Measurements from ENCODE around the gene TTC32. TPM values are rescaled to one million over a fixed set of nuclear protein-coding genes. Genes with fewer than 3 reads are reported as not detected.

Gene TTC32
- total and polyA plus RNA-seq, 9 donors = 13.3 to 21.3 (median 16.0) TPM

- Histone ChIP-seq H3K27ac (ENCODE audit: low read length) (peak overlapping the region; percentile 29), H3K27me3 (ENCODE audit: control insufficient read depth, insufficient read depth, low read length) (no peaks in the 10 kb centered on the region), H3K4me1 (ENCODE audit: control insufficient read depth, insufficient read depth, low read length) (peaks cover 16% of the 10 kb centered on the region), H3K9me3 (replicated peaks; ENCODE audit: control insufficient read depth, low read depth, low read length) (no peaks in the 10 kb centered on the region), H3K4me3 (ENCODE audit: low read length) (no peak overlapping the region), H3K36me3 (ENCODE audit: control insufficient read depth, insufficient read depth, low read length) (no peaks in the 10 kb centered on the region)
- peak; percentile 80 for DNase-seq
- WGBS (ENCODE audit: insufficient coverage) = 36% methylated on average over 8 of the region's 15 CpGs
Measured at GRCh38 chr2:19855542-19856431, 46.0 kb downstream of the TTC32 start.

DNA sequence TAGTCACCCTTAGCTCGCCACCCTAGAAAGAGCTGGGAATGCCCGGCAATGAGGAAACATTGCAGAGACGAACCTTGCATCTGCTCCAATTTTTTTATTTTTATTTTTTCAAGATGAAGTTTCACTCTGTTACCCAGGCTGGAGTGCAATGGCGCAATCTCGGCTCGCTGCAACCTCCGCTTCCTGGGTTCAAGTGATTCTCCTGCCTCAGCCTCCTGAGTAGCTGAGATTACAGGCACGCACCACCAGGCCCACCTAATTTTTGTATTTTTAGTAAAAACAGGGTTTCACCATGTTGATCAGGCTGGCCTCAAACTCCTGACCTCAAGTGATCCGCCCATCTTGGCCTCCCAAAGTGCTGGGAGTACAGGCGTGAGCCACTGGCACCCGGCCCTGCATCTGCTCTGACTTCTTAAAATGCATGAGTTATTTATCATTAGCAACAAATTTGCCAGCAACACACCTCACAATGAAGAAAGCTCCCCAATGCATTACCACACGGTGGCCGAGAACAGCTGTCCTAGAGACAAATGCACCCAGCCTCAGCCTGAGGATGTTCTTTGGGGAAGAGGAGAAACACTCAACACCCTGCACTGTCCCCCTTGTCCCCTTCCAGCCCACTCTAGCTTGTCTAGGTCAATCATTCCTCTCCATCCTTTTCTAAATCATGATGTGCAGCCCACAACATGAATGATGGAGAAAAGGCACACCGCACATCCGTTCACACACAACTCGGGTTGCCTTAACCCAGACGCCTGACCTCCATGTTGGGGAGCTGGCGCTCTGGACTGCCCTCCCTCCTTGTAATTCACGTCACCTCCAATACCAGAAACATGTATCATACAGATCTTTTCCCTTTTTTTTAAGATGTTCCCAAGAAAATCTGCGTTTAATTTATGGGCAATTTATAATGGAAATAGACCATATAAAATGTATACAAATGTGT lies 46.9 kb downstream of the TTC32 start:
- DNase-seq = peak; percentile 32
- Histone ChIP-seq H3K27me3 (ENCODE audit: control insufficient read depth, insufficient read depth, low read length) (no peaks in the 10 kb centered on the region), H3K9me3 (replicated peaks; ENCODE audit: control insufficient read depth, low read depth, low read length) (no peaks in the 10 kb centered on the region), H3K4me1 (ENCODE audit: control insufficient read depth, insufficient read depth, low read length) (peaks cover 16% of the 10 kb centered on the region), H3K27ac (ENCODE audit: low read length) (no peak overlapping the region), H3K36me3 (ENCODE audit: control insufficient read depth, insufficient read depth, low read length) (no peaks in the 10 kb centered on the region), H3K4me3 (ENCODE audit: low read length) (no peak overlapping the region)
- WGBS (ENCODE audit: insufficient coverage) = 73% methylated on average over 5 of the region's 20 CpGs

GRCh38 chr2:19851116-19851695 lies 50.6 kb downstream of the TTC32 start:
- WGBS (ENCODE audit: insufficient coverage) = 49% methylated on average over 6 of the region's 7 CpGs

DNA sequence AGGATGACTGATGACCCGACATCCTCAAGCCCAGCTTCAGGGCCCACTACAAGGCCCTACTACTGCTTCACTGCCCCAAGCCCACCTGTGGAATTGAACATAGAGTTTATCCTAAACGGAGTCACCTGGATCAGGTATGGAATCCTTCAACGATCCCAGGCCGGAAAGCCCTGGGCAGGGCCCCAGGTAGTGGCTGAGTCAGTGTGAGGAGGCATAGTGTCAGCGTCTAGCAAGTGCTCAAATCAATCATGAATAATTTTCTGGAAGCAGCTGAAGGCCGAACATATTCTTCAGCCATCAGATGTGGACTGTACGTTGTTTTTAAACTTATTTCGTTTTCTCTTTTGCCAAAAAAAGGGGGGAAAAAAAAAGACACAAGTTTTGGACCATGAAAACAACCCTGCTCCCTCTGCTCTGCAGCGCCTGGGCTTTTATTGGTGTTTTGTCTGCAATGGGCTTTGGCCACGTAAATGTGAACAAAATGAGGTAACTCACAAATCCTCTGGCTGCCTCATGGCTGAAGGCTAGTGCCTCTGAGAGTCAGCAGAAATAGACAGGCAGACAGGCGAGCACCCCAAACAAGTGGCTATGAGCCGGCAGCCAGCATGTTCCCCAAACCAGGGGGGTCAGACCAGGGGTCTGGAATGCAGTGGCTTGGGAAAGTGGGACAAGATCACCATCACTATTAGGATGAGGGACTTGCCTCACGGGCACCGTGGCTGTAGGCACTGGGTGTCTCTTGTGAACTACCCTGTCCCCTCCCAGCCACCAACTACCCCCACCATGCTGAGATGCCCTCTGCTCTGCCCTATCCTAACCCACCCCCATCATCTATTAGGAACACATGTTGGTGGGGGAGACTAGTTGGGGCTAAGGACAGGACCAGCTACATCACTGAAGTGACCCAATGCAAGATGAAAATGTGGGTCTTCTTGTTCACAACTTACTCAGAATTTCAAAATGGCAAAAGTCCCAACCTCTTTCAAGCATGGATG lies 51.4 kb downstream of the TTC32 start:
- Histone ChIP-seq H3K4me1 (ENCODE audit: control insufficient read depth, insufficient read depth, low read length) (peaks cover 6% of the 10 kb centered on the region), H3K4me3 (ENCODE audit: low read length) (no peak overlapping the region), H3K27ac (ENCODE audit: low read length) (no peak overlapping the region), H3K27me3 (ENCODE audit: control insufficient read depth, insufficient read depth, low read length) (no peaks in the 10 kb centered on the region), H3K36me3 (ENCODE audit: control insufficient read depth, insufficient read depth, low read length) (no peaks in the 10 kb centered on the region), H3K9me3 (replicated peaks; ENCODE audit: control insufficient read depth, low read depth, low read length) (no peaks in the 10 kb centered on the region)
- WGBS (ENCODE audit: insufficient coverage) = 73% methylated on average over 8 of the region's 14 CpGs
- peak; percentile 53 for DNase-seq

More at GRCh38 chr2:19851116-19851695, 50.6 kb downstream of the TTC32 start:
- Histone ChIP-seq H3K4me1 (ENCODE audit: control insufficient read depth, insufficient read depth, low read length) (peaks cover 15% of the 10 kb centered on the region), H3K4me3 (ENCODE audit: low read length) (no peak overlapping the region), H3K27ac (ENCODE audit: low read length) (no peak overlapping the region), H3K9me3 (replicated peaks; ENCODE audit: control insufficient read depth, low read depth, low read length) (no peaks in the 10 kb centered on the region), H3K36me3 (ENCODE audit: control insufficient read depth, insufficient read depth, low read length) (no peaks in the 10 kb centered on the region), H3K27me3 (ENCODE audit: control insufficient read depth, insufficient read depth, low read length) (no peaks in the 10 kb centered on the region)
- DNase-seq = no peak

GRCh38 chr2:19848952-19849351 lies 52.8 kb downstream of the TTC32 start:
- Histone ChIP-seq H3K4me1 (ENCODE audit: control insufficient read depth, insufficient read depth, low read length) (no peaks in the 10 kb centered on the region), H3K9me3 (replicated peaks; ENCODE audit: control insufficient read depth, low read depth, low read length) (no peaks in the 10 kb centered on the region), H3K27me3 (ENCODE audit: control insufficient read depth, insufficient read depth, low read length) (no peaks in the 10 kb centered on the region), H3K4me3 (ENCODE audit: low read length) (no peak overlapping the region), H3K27ac (ENCODE audit: low read length) (no peak overlapping the region), H3K36me3 (ENCODE audit: control insufficient read depth, insufficient read depth, low read length) (no peaks in the 10 kb centered on the region)
- no peak for DNase-seq
- WGBS (ENCODE audit: insufficient coverage) = 80% methylated on average over 5 of the region's 5 CpGs

GRCh38 chr2:19848029-19848750 lies 53.6 kb downstream of the TTC32 start:
- H3K9me3 ChIP-seq (replicated peaks; ENCODE audit: control insufficient read depth, low read depth, low read length) = no peaks in the 10 kb centered on the region
- 87% methylated on average over 9 of the region's 11 CpGs for WGBS (ENCODE audit: insufficient coverage)
- DNase-seq = no peak
- H3K27me3 ChIP-seq (ENCODE audit: control insufficient read depth, insufficient read depth, low read length) = no peaks in the 10 kb centered on the region
- H3K27ac ChIP-seq (ENCODE audit: low read length) = no peak overlapping the region
- no peak overlapping the region for H3K4me3 ChIP-seq (ENCODE audit: low read length)
- no peaks in the 10 kb centered on the region for H3K36me3 ChIP-seq (ENCODE audit: control insufficient read depth, insufficient read depth, low read length)
- H3K4me1 ChIP-seq (ENCODE audit: control insufficient read depth, insufficient read depth, low read length) = no peaks in the 10 kb centered on the region

- H3K27ac ChIP-seq (ENCODE audit: low read length) = no peak overlapping the region
- no peaks in the 10 kb centered on the region for H3K27me3 ChIP-seq (ENCODE audit: control insufficient read depth, insufficient read depth, low read length)
- no peak for DNase-seq
- H3K9me3 ChIP-seq (replicated peaks; ENCODE audit: control insufficient read depth, low read depth, low read length) = no peaks in the 10 kb centered on the region
- H3K4me3 ChIP-seq (ENCODE audit: low read length) = no peak overlapping the region
- 100% methylated on average over 1 of the region's 4 CpGs for WGBS (ENCODE audit: insufficient coverage)
- no peaks in the 10 kb centered on the region for H3K4me1 ChIP-seq (ENCODE audit: control insufficient read depth, insufficient read depth, low read length)
- H3K36me3 ChIP-seq (ENCODE audit: control insufficient read depth, insufficient read depth, low read length) = no peaks in the 10 kb centered on the region
Measured at GRCh38 chr2:19847486-19847885, 54.3 kb downstream of the TTC32 start.

All from muscle of leg (tissue), 11 donors.